Endothelial cell of umbilical vein (primary cell): Measurements from ENCODE around the gene ARGLU1.

Experiments used
- CTCF ChIP-seq, 2 donors: IDR thresholded peaks; 1 replicate in 1 of 2; 2 replicates in 1 of 2; pipeline ENCODE4 v1.5.1; 2011; ENCODE audit warnings: low read length in 2 of 2, mild to moderate bottlenecking in 2 of 2, moderate library complexity in 2 of 2, control low read depth in 1 of 2, inconsistent platforms in 1 of 2, low read depth in 1 of 2; ENCODE audit not compliant: insufficient read depth in 1 of 2; ENCODE audit errors: extremely low read depth in 1 of 2
- EZH2 ChIP-seq: IDR thresholded peaks from 2 replicates; pipeline ENCODE4 v1.6.1; 2012; ENCODE audit warnings: borderline replicate concordance, low read depth, mild to moderate bottlenecking, moderate library complexity, low read length, inconsistent platforms; ENCODE audit not compliant: severe bottlenecking
- FOS ChIP-seq: IDR thresholded peaks from 2 replicates; pipeline ENCODE4 v1.6.1; 2011; ENCODE audit warnings: mild to moderate bottlenecking, low read length, moderate library complexity, borderline replicate concordance; ENCODE audit not compliant: insufficient read depth
- JUN ChIP-seq: IDR thresholded peaks from 2 replicates; pipeline ENCODE4 v1.6.1; 2011; ENCODE audit warnings: borderline replicate concordance, low read depth; ENCODE audit not compliant: insufficient read length, insufficient read depth
- POLR2A ChIP-seq: IDR thresholded peaks from 2 replicates; pipeline ENCODE4 v1.6.1; 2012; ENCODE audit warnings: low read depth, mild to moderate bottlenecking, control low read depth, low read length
- POLR2AphosphoS5 ChIP-seq: IDR thresholded peaks from 2 replicates; pipeline ENCODE4 v1.6.1; 2012; ENCODE audit warnings: low read depth, mild to moderate bottlenecking, control low read depth, low read length, moderate library complexity; ENCODE audit not compliant: insufficient read depth
- TF ChIP-seq, protein P1 (sequence below): IDR thresholded peaks from 2 replicates; pipeline ENCODE4 v1.6.1; 2011; ENCODE audit not compliant: insufficient read depth, insufficient read length

GRCh38 chr13:106560821-106561220 lies 7.1 kb downstream of the ARGLU1 start:
- TF ChIP-seq POLR2A: no peak
- no peak for TF ChIP-seq EZH2
- TF ChIP-seq CTCF (IDR thresholded peaks at IDR 0.05; ENCODE audit: extremely low read depth in 1 of 2, insufficient read depth in 1 of 2, low read depth in 1 of 2, low read length in 2 of 2): no peak
- TF ChIP-seq JUN: no peak
- TF ChIP-seq POLR2AphosphoS5: no peak
- TF ChIP-seq FOS: no peak
- TF ChIP-seq, protein P1, sequence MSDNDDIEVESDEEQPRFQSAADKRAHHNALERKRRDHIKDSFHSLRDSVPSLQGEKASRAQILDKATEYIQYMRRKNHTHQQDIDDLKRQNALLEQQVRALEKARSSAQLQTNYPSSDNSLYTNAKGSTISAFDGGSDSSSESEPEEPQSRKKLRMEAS: no peak
